Esophagus squamous epithelium (tissue), 5 donors: ENCODE data around the gene CDC25B. TPM values are rescaled to one million over a fixed set of nuclear protein-coding genes. Genes with fewer than 3 reads are reported as not detected.

Experiments
- DNase-seq: peaks from one replicate; lab custom pipeline; 2025; lab: John Stamatoyannopoulos, UW
- H3K27ac ChIP-seq, 4 donors: fragments of 200-600 bp; sonication (generic); one replicate each; pipeline ENCODE4 v1.5.1; 2016 to 2019; ENCODE audit warnings: mild to moderate bottlenecking in 1 of 4
- H3K27me3 ChIP-seq, 4 donors: fragments of 200-600 bp; sonication (generic); 1 replicate in 3 of 4; 2 replicates in 1 of 4; pipeline versions ENCODE4 v1.5.1 to v1.6.0; 2017 to 2021; ENCODE audit warnings: antibody characterized with exemption in 1 of 4
- H3K36me3 ChIP-seq, 3 donors: fragments of 200-600 bp; sonication (generic); one replicate each; pipeline ENCODE4 v1.5.1; 2016 to 2019
- H3K4me1 ChIP-seq, 3 donors: fragments of 200-600 bp; sonication (generic); one replicate each; pipeline ENCODE4 v1.5.1; 2017 to 2019
- H3K4me3 ChIP-seq, 4 donors: fragments of 200-600 bp; sonication (generic); 1 replicate in 3 of 4; 2 replicates in 1 of 4; pipeline ENCODE4 v1.5.1; 2016 to 2019; ENCODE audit warnings: mild to moderate bottlenecking in 2 of 4, moderate library complexity in 1 of 4
- H3K9me3 ChIP-seq, 3 donors: fragments of 200-600 bp; sonication (generic); one replicate each; pipeline ENCODE4 v1.5.1; 2016 to 2019
- POLR2A ChIP-seq, 4 donors: fragments of 450-650 bp; IDR thresholded peaks; one replicate each; pipeline ENCODE4 v1.6.1; 2017; ENCODE audit warnings: antibody characterized with exemption in 4 of 4, mild to moderate bottlenecking in 4 of 4, moderate library complexity in 3 of 4
- WGBS, 2 donors: methylation state at CpG; one replicate each; pipeline ENCODE4 v1.1.5; 2018; 5-methylcytosine and 5-hydroxymethylcytosine counted together
- intact Hi-C: fragments of 100-400 bp; cut with DNase I; formaldehyde crosslinking; loops from one replicate; pipeline ENCODE4 v1.15.0; 2022
- total RNA-seq, 4 donors: library from RNA; depleted of rRNA; stranded (reverse); fragments of >200 nt; gene quantifications; one replicate each; pipeline ENCODE4 v1.1.0, GENCODE V29; 2016
- TF ChIP-seq, protein P1 (sequence below), 6 experiments: fragments of 450-650 bp in 4 of 6; fragments of 200-600 bp in 2 of 6; sonication (generic) in 2 of 6; IDR thresholded peaks; one replicate each; pipeline ENCODE4 v1.5.1; 2016 to 2019; ENCODE audit warnings: antibody characterized with exemption in 6 of 6, mild to moderate bottlenecking in 4 of 6, moderate library complexity in 4 of 6
- donor health status: DM: yes; HTN: yes; CAD: no.

The CDC25B gene
- total RNA-seq, 4 donors from 2014 or later = 15.6 to 26.2 (median 18.1) TPM

DNA sequence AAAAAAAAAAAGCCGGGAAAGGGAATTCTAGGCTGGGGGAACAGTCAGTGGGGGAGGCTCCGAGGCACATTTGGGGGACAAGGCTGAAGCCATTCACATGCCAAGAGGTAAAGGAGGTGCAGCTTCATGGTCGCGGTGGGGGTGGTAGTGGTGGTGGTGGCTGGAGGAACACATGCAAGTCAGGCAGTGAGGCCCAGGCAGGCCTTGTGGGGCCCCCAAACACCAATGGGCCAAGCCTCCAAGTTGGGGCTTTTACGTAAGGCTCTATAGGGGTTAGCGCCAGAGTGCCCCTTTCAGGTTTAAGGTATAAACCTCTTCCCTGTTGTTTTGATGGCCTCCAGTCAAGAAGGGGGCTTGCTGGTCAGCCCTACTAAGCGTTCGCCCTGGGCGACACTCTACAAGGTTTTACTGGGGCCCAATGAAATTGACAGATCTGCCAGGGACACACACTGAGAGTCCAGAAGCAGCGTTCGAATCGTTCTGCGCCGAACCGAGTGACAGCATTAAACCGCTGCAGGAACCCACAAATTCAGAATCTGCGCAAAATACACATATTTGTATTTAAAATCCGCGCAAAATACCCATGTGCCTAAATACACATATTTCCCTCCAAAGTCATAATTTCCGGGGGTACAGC lies 23.4 kb downstream of the CDC25B start:
- DNase-seq = no peak
- H3K27me3 ChIP-seq = no peaks in the 10 kb centered on the region
- H3K27ac ChIP-seq = peak overlapping the region; percentile 91 to 99 (median 98)
- no peak for TF ChIP-seq POLR2A (IDR thresholded peaks at IDR 0.05)
- TF ChIP-seq, protein P1, sequence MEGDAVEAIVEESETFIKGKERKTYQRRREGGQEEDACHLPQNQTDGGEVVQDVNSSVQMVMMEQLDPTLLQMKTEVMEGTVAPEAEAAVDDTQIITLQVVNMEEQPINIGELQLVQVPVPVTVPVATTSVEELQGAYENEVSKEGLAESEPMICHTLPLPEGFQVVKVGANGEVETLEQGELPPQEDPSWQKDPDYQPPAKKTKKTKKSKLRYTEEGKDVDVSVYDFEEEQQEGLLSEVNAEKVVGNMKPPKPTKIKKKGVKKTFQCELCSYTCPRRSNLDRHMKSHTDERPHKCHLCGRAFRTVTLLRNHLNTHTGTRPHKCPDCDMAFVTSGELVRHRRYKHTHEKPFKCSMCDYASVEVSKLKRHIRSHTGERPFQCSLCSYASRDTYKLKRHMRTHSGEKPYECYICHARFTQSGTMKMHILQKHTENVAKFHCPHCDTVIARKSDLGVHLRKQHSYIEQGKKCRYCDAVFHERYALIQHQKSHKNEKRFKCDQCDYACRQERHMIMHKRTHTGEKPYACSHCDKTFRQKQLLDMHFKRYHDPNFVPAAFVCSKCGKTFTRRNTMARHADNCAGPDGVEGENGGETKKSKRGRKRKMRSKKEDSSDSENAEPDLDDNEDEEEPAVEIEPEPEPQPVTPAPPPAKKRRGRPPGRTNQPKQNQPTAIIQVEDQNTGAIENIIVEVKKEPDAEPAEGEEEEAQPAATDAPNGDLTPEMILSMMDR (IDR thresholded peaks at IDR 0.05) = no peak
- no peaks in the 10 kb centered on the region for H3K9me3 ChIP-seq
- peaks cover 13 to 27% (median 17%) of the 10 kb centered on the region in 3 donors for H3K36me3 ChIP-seq
- H3K4me3 ChIP-seq = peak overlapping the region; percentile 71 to 74 (median 72)
- intact Hi-C loops = loop anchor here (5.0 kb wide), 1 partner anchor 37 kb away; the partner anchor contains the start of gene SPEF1
- 66 to 70% methylated on average over 15 to 20 of the region's 20 CpGs for WGBS, 2 donors
- H3K4me1 ChIP-seq = peaks cover 21 to 52% (median 25%) of the 10 kb centered on the region in 3 donors

DNA sequence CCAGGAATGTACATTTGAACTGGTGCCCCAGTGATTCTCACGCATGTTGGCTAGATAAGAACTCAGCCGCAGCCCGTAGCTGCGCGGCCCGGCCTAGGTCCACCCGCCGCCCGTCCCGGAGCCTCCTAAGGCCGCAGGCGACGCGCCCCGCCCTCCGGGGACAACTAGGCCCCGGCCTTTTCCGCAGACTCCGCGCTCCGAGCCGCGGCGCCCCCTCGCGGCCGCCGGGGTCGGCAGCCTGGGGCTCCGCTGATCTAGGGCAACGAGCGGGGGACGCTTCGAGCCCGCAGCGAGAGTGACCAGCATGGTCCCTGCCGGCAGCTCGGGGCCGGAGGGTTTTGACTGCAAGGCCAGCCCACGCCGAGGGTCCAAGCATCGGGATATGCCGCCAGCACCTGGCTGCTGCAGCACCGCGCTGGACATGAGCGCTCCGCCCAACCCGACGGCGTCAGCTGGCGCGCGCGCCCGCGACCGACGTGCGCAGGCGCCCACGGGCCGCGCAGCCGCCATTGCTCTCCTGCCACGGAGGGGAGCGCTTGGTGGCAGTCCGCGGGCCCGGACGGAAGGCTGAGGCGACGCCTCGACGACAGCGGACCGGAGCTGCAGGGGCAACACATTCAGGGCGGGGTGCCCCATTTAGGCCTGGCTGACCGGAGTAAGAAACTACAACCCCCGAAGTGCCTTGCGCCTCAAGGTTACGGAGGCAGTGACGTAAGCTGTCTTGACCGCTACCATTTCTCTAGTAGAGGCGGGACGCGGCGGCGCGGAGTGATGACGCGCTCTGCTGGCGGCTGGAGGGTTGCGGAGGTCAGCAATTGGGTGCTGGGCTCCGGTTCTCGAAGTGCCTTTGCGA lies 24.2 kb downstream of the CDC25B start, which contains the start of gene AP5S1:
Gene AP5S1, plus strand, starts transcription at position 500 of the 853 bp plus-strand sequence. CDS start 1,571 bp downstream, outside the sequence.
- peak in 2 of 4 donors; percentile 36 to 66 for TF ChIP-seq POLR2A (IDR thresholded peaks at IDR 0.05)
- TF ChIP-seq, protein P1 (IDR thresholded peaks at IDR 0.05) = peak; percentile 97 to 100 (median 98)
- intact Hi-C loops = loop anchor here (5.0 kb wide), 1 partner anchor 38 kb away; the partner anchor contains the start of gene SPEF1

DNA sequence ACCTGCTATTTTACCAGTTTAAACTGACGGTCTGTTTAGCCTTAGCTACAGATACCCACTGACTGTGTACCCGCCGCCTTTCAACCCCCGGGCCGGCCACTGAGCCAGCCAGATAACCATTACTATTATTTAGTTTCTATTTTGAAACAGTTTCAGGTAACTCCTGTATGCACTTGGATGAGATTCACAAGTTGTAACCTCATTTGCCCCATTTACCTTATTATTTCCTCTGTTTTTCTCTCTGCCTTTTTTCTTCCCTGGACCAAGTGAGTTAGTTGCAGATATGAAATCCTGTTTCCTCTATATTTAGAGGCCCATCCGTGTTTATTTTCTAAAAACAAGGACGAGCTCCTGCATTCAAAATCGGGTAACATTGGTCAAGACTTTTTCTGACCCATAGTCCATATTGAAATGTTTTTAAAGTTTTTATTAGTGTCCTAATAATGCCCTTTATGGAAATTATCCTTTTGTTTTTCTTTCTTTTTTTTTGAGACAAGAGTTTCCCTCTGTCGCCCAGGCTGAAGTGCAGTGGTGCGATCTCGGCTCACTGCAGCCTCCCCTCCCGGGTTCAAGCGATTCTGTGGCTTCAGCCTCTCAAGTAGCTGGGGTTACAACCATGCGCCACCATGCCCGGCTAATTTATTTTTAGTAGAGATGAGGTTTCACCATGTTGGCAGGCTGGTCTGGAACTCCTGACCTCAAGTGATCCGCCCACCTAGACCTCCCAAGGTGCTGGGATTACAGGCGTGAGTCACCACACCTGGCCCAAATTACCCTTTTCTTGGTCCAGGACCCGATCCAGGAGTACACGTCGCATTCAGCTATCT lies 25.0 kb downstream of the CDC25B start:
- TF ChIP-seq, protein P1 (IDR thresholded peaks at IDR 0.05) = no peak
- no peak for TF ChIP-seq POLR2A (IDR thresholded peaks at IDR 0.05)
- DNase-seq = no peak

More for the DNA sequence above, 24.2 kb downstream of the CDC25B start, which contains the start of gene AP5S1:
- Histone ChIP-seq H3K4me1 (peaks cover 21 to 48% (median 25%) of the 10 kb centered on the region in 3 donors), H3K27ac (peak within 1 kb of the TSS; percentile 91 to 99 (median 98)), H3K4me3 (peak within 1 kb of the TSS; percentile 71 to 74 (median 72)), H3K9me3 (no peaks in the 10 kb centered on the region), H3K27me3 (no peaks in the 10 kb centered on the region), H3K36me3 (peaks cover 13 to 35% (median 18%) of the 10 kb centered on the region in 3 donors)
- WGBS, 2 donors = 0% methylated on average over 16 to 24 of the region's 96 CpGs
- peak; percentile 88 for DNase-seq

DNA sequence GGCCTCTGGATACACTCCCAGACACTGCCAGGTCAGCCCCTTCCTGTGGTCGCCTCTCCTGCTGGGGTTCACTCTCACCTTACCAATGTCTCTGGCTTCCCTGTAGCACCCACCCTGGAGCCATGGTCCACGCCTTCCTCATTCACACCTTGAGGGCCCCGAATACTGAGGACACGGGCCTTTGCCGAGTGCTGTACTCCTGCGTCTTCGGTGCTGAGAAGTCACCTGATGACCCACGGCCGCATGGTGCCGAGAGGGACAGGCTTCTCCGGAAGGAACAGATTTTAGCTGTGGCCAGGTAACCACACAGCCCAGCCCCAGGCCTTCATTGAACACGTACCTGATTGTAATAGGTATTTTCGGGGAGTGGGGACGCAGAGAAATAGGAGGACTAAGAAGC lies 25.9 kb downstream of the CDC25B start:
- WGBS, 2 donors = 83 to 99% methylated on average over 9 to 11 of the region's 14 CpGs
- Histone ChIP-seq H3K4me3 (no peak overlapping the region), H3K27ac (peak overlapping the region in 1 of 4 donors; percentile 91), H3K9me3 (no peaks in the 10 kb centered on the region), H3K4me1 (peaks cover 21 to 34% (median 25%) of the 10 kb centered on the region in 3 donors), H3K36me3 (peaks cover 13 to 52% (median 18%) of the 10 kb centered on the region in 3 donors), H3K27me3 (no peaks in the 10 kb centered on the region)
- intact Hi-C loops = loop anchor here (5.0 kb wide), 1 partner anchor 40 kb away; the partner anchor contains the start of gene SPEF1
- no peak for DNase-seq
- TF ChIP-seq, protein P1 (IDR thresholded peaks at IDR 0.05) = no peak
- no peak for TF ChIP-seq POLR2A (IDR thresholded peaks at IDR 0.05)

More for the DNA sequence above, 25.0 kb downstream of the CDC25B start:
- Histone ChIP-seq H3K27me3 (no peaks in the 10 kb centered on the region), H3K9me3 (no peaks in the 10 kb centered on the region), H3K4me3 (peak overlapping the region; percentile 71 to 74 (median 72)), H3K36me3 (peaks cover 13 to 43% (median 18%) of the 10 kb centered on the region in 3 donors), H3K4me1 (peaks cover 21 to 40% (median 25%) of the 10 kb centered on the region in 3 donors), H3K27ac (peak overlapping the region; percentile 91 to 99 (median 98))
- intact Hi-C loops = loop anchor here (5.0 kb wide), 1 partner anchor 39 kb away; the partner anchor contains the start of gene SPEF1
- 20 to 30% methylated on average over 18 to 19 of the region's 20 CpGs for WGBS, 2 donors
